IPS-15b (cell line): ENCODE data around the gene SEC31A.

Experiments
- H3K27me3 ChIP-seq: one replicate; pipeline ENCODE4 v1.6.1; 2013; ENCODE audit warnings: low read length; ENCODE audit not compliant: control insufficient read depth, insufficient read depth
- H3K36me3 ChIP-seq: one replicate; pipeline ENCODE4 v1.6.1; 2013; ENCODE audit warnings: low read length; ENCODE audit not compliant: control insufficient read depth, insufficient read depth
- H3K4me1 ChIP-seq: one replicate; pipeline ENCODE4 v1.6.1; 2013; ENCODE audit warnings: mild to moderate bottlenecking, low read length; ENCODE audit not compliant: control insufficient read depth, insufficient read depth
- H3K4me3 ChIP-seq: one replicate; pipeline ENCODE4 v1.5.1; 2013; ENCODE audit warnings: low read depth, low read length
- H3K9ac ChIP-seq: one replicate; pipeline ENCODE4 v1.6.1; 2013; ENCODE audit warnings: low read depth, mild to moderate bottlenecking, low read length
- H3K9me3 ChIP-seq: one replicate; pipeline ENCODE4 v1.6.1; 2013; ENCODE audit warnings: mild to moderate bottlenecking, low read length; ENCODE audit not compliant: control insufficient read depth, insufficient read depth

Gene SEC31A

GRCh38 chr4:82785611-82786400 is 105.1 kb downstream of the SEC31A start:
- no peaks in the 10 kb centered on the region for H3K9me3 ChIP-seq
- H3K4me3 ChIP-seq: no peak overlapping the region
- H3K9ac ChIP-seq: no peak overlapping the region
- H3K4me1 ChIP-seq: peaks cover 5% of the 10 kb centered on the region
- H3K36me3 ChIP-seq: no peaks in the 10 kb centered on the region
- peaks cover 96% of the 10 kb centered on the region for H3K27me3 ChIP-seq

GRCh38 chr4:82784681-82785610 is 106.0 kb downstream of the SEC31A start:
- H3K4me1 ChIP-seq: peaks cover 5% of the 10 kb centered on the region
- no peak overlapping the region for H3K9ac ChIP-seq
- H3K36me3 ChIP-seq: no peaks in the 10 kb centered on the region
- peaks cover 95% of the 10 kb centered on the region for H3K27me3 ChIP-seq
- no peaks in the 10 kb centered on the region for H3K9me3 ChIP-seq
- H3K4me3 ChIP-seq: peak overlapping the region; percentile 0

GRCh38 chr4:82782626-82783345 is 108.2 kb downstream of the SEC31A start:
- Histone ChIP-seq H3K27me3 (peaks cover 90% of the 10 kb centered on the region), H3K9ac (no peak overlapping the region), H3K4me1 (peaks cover 5% of the 10 kb centered on the region), H3K9me3 (no peaks in the 10 kb centered on the region), H3K36me3 (no peaks in the 10 kb centered on the region), H3K4me3 (no peak overlapping the region)

- Histone ChIP-seq H3K4me1 (peaks cover 5% of the 10 kb centered on the region), H3K9me3 (no peaks in the 10 kb centered on the region), H3K9ac (no peak overlapping the region), H3K36me3 (no peaks in the 10 kb centered on the region), H3K27me3 (peaks cover 82% of the 10 kb centered on the region), H3K4me3 (no peak overlapping the region)
Measured at GRCh38 chr4:82780752-82781231, 110.2 kb downstream of the SEC31A start.

GRCh38 chr4:82780170-82780751 is 110.7 kb downstream of the SEC31A start:
- Histone ChIP-seq H3K4me1 (peaks cover 3% of the 10 kb centered on the region), H3K9me3 (no peaks in the 10 kb centered on the region), H3K9ac (no peak overlapping the region), H3K36me3 (no peaks in the 10 kb centered on the region), H3K27me3 (peaks cover 79% of the 10 kb centered on the region), H3K4me3 (no peak overlapping the region)

GRCh38 chr4:82779032-82779431 is 111.9 kb downstream of the SEC31A start:
- Histone ChIP-seq H3K4me1 (no peaks in the 10 kb centered on the region), H3K9me3 (no peaks in the 10 kb centered on the region), H3K4me3 (no peak overlapping the region), H3K36me3 (no peaks in the 10 kb centered on the region), H3K27me3 (peaks cover 74% of the 10 kb centered on the region), H3K9ac (no peak overlapping the region)

GRCh38 chr4:82777857-82778525 is 113.0 kb downstream of the SEC31A start:
- Histone ChIP-seq H3K36me3 (no peaks in the 10 kb centered on the region), H3K4me1 (no peaks in the 10 kb centered on the region), H3K9me3 (no peaks in the 10 kb centered on the region), H3K27me3 (peaks cover 64% of the 10 kb centered on the region), H3K9ac (no peak overlapping the region), H3K4me3 (no peak overlapping the region)

- H3K9me3 ChIP-seq: no peaks in the 10 kb centered on the region
- no peak overlapping the region for H3K9ac ChIP-seq
- no peaks in the 10 kb centered on the region for H3K36me3 ChIP-seq
- H3K4me1 ChIP-seq: no peaks in the 10 kb centered on the region
- H3K4me3 ChIP-seq: no peak overlapping the region
- H3K27me3 ChIP-seq: peaks cover 54% of the 10 kb centered on the region
Measured at GRCh38 chr4:82776925-82777542, 113.9 kb downstream of the SEC31A start.

- H3K4me1 ChIP-seq: no peaks in the 10 kb centered on the region
- no peak overlapping the region for H3K4me3 ChIP-seq
- H3K36me3 ChIP-seq: no peaks in the 10 kb centered on the region
- H3K9me3 ChIP-seq: no peaks in the 10 kb centered on the region
- peaks cover 44% of the 10 kb centered on the region for H3K27me3 ChIP-seq
- H3K9ac ChIP-seq: no peak overlapping the region
Measured at GRCh38 chr4:82775243-82775642, 115.7 kb downstream of the SEC31A start.

- Histone ChIP-seq H3K36me3 (no peaks in the 10 kb centered on the region), H3K4me3 (no peak overlapping the region), H3K4me1 (no peaks in the 10 kb centered on the region), H3K27me3 (peaks cover 39% of the 10 kb centered on the region), H3K9me3 (no peaks in the 10 kb centered on the region), H3K9ac (no peak overlapping the region)
Measured at GRCh38 chr4:82774711-82775171, 116.2 kb downstream of the SEC31A start.
